Stromal cell of bone marrow (primary cell): ENCODE data around the gene MXI1.

Experiments used
- DNase-seq: peaks from one replicate; pipeline ENCODE4 v3.0.0-alpha.2; 2012; ENCODE audit warnings: low read depth

The MXI1 gene

DNA sequence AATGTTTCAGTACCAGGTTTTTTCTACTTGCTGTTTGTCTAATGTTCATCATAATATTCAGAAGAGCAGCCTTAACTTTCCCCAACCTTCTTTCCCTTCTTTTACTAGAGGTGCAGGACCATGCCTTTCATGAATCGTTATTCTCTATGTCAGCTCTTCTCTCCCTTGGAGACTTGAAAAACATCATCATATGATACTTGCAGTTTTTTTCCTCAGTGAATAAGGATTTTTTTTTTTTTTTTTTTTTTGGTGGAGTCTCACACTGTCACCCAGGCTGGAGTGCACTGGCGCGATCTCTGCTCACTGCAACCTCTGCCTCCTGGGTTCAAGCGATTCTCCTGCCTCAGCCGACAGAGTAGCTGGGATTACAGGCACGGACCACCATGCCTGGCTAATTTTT, 67.2 kb downstream of the MXI1 start:
- no peak for DNase-seq

GRCh38 chr10:110275128-110275729, 67.8 kb downstream of the MXI1 start:
- no peak for DNase-seq

DNA sequence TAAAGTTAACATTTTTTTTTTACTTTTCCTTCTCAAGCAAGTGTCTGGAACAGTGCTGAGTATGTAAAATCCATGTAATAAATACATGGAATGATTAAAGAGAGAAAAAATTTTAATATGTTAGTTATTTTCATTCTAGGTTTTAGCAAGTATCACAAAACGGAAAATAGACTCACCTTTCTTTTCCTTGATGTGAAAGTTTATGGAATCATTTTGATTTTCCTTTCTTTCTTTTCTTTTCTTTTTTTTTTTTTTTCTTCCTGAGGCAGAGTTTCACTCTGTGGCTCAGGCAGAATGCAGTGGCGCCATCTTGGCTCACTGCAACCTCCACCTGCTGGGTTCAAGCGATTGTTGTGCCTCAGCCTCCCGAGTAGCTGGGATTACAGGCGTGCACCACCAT, 69.2 kb downstream of the MXI1 start:
- no peak for DNase-seq

GRCh38 chr10:110277591-110277990, 70.2 kb downstream of the MXI1 start:
- no peak for DNase-seq

- DNase-seq: no peak
These were observed 71.4 kb downstream of the MXI1 start for GRCh38 chr10:110278562-110279406.

GRCh38 chr10:110279407-110279986, 72.1 kb downstream of the MXI1 start:
- peak; percentile 47 for DNase-seq

GRCh38 chr10:110284262-110284661, 76.9 kb downstream of the MXI1 start:
- DNase-seq: no peak

- DNase-seq: no peak
These were observed 78.1 kb downstream of the MXI1 start for GRCh38 chr10:110285501-110285900.

DNA sequence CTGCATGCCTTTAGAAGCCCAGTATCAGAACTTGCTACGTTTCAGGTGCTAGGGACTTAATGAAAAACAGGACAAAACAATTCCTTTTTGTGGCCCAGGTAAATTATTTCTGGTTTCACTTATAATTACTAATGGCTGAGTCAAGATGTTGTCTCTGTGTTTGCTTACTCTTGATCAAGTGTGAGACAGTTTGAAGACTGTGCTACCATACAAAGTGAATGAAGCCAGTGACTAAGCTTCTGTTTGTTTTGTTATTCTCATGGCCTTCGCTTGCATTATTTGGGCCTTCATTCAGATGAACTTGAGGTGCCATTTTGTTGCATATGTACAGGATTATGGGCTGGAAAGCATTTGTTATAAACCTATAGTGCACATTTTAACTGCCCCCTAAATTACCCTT, 79.4 kb downstream of the MXI1 start:
- DNase-seq: no peak

GRCh38 chr10:110296966-110297365, 89.6 kb downstream of the MXI1 start:
- no peak for DNase-seq

DNA sequence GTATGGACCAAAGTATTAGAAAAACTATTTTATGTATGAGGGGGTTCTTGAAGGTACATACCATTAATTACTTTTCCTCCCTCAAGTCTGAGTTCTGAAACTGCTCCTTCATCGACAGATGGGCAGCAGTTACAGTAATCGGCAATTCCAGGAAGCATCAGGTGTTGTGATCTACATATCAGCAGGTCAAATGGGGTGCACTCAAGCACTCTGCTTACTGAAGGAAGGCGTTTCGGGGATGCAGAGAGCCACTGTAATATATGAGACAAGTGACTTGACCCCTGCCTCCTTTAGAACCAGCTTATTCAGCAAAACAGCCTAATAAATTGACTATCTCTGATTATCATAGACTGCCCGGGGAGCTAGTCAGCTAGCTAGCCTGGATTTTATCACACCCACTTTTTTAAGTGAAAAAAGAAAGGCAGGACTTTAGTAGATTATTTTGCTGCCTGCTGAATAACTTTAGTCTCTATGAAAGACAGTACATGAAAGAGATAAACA, 93.1 kb downstream of the MXI1 start:
- no peak for DNase-seq

GRCh38 chr10:110303681-110304080, 96.3 kb downstream of the MXI1 start:
- no peak for DNase-seq

GRCh38 chr10:110304394-110304779, 97.0 kb downstream of the MXI1 start:
- DNase-seq: no peak

GRCh38 chr10:110304780-110305421, 97.5 kb downstream of the MXI1 start, which contains the start of gene SMNDC1:
SMNDC1 (minus strand) TSS chr10:110304920; CDS start chr10:110303587, 1,333 bp downstream.
- DNase-seq: peak; percentile 95

DNA sequence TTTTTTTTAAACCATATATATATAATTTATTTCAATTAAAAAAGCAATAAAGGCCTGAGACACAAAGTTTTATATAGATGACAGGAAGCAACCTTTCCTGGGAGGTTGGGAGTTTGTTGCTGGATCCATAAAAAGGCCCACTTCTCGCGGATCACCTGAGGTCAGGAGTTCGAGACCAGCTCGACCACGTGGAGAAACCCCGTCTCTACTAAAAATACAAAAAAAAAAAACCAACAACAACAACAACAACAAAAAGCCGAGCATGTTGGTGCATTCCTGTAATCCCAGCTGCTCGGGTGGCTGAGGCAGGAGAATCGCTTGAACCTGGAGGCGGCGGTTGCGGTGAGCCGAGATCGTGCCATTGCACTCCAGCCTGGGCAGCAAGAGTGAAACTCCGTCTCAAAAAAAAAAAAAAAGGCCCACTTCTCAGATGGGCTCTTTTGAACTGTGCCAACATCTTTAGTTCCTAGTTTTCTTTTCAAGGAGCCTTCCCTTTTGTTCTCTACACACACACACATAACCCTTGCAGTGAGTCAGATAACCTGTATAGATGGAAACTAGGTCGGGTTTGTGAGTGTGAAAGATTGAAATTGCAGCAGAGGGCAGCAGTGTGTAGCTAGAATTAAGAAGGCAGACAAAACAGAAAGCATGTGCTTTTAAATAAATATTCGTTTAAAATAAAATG, 98.5 kb downstream of the MXI1 start:
- peak; percentile 71 for DNase-seq

GRCh38 chr10:110306452-110306768, 99.0 kb downstream of the MXI1 start:
- no peak for DNase-seq

DNA sequence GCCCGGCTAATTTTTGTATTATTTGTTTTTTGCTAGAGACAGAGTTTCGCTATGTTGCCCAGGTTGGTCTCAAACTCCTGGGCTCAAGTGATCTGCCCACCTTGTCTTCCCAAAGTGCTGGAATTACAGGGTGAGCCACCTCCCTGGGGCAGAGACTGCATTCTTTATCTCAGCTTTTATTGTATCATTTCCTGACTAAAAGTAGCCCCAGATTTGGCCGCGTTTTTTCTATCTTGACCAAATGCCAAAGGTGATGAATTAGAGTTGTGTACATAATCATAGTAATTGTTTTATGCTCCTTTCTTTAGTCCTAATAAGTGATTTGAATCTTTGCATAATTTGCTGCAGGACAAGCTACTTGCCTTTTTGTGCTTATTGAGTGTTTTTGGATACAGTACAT, 100.4 kb downstream of the MXI1 start:
- no peak for DNase-seq

- no peak for DNase-seq
These were observed 103.3 kb downstream of the MXI1 start for GRCh38 chr10:110310741-110311140.

GRCh38 chr10:110311357-110311949, 104.0 kb downstream of the MXI1 start:
- DNase-seq: peak; percentile 45

DNA sequence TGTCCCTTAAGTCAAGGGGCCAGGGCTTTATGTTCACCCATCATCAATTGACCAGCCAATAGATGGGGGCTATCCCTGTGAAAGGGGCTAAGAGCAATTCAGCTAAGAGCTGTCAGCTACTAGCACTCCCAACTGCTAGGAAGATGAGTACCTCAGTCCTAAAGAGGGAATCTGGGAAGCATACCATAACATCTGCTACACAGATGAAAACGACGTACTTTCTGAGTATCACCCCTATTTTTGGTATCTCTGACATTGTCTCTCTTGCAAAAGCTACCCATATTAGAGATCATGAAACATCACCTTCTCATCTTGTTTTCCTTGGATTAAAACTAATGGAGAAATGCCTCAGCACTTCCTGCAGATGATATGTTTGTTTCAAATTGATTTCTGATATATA, 104.8 kb downstream of the MXI1 start:
- no peak for DNase-seq

DNA sequence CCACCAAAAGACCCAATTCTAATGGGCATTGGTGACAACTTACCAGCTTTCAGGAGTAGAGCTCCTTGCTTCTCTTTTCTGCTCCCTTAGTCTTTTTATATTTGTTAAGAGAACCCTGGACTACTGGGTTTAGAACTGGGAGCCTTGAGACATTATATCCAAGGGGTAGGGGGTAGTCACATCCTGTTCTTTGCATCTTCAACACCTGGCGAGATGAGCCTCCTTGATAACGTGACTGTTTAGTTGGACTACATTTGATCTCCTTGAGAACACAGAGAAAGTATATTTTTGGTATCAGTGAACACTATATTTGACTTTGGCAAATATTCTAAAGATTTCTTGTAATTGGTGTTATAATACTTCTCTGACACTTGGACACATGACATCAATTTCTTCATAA, 106.3 kb downstream of the MXI1 start:
- no peak for DNase-seq
